ENCODE results near the gene TRIM56. TPM values are rescaled to one million over a fixed set of nuclear protein-coding genes. Genes with fewer than 3 reads are reported as not detected.

TRIM56 gene
- total and polyA plus RNA-seq, 2 of the 13 experiments (the other 11 are each of a cell fraction or from before 2014, with no cell fraction given): 3.2 to 7.1 TPM

- 0 out of 2 replicates have a peak, but pooled peaks have one; percentile 70 for TF ChIP-seq KLF12 (CRISPR knock-in tag; IDR thresholded peaks at IDR 0.05; ENCODE audit: borderline replicate concordance)
- no peak for TF ChIP-seq EEA1 (CRISPR knock-in tag; IDR thresholded peaks at IDR 0.05; ENCODE audit: borderline replicate concordance)
- TF ChIP-seq, protein P1, sequence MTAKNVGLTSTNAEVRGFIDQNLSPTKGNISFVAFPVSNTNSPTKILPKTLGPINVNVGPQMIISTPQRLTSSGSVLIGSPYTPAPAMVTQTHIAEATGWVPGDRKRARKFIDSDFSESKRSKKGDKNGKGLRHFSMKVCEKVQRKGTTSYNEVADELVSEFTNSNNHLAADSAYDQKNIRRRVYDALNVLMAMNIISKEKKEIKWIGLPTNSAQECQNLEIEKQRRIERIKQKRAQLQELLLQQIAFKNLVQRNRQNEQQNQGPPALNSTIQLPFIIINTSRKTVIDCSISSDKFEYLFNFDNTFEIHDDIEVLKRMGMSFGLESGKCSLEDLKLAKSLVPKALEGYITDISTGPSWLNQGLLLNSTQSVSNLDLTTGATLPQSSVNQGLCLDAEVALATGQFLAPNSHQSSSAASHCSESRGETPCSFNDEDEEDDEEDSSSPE (CRISPR knock-in tag; IDR thresholded peaks at IDR 0.05): no peak
- TF ChIP-seq ZNF558 (CRISPR knock-in tag; IDR thresholded peaks at IDR 0.05; ENCODE audit: borderline replicate concordance): peak; percentile 82; the same call in 1 of the 2 replicates
- TF ChIP-seq ARID2 (CRISPR knock-in tag; IDR thresholded peaks at IDR 0.05; ENCODE audit: borderline replicate concordance): no peak
- TF ChIP-seq SYNCRIP (IDR thresholded peaks at IDR 0.05; ENCODE audit: insufficient read depth, low read depth, low read length): no peak
- TF ChIP-seq ZNF136 (CRISPR knock-in tag; IDR thresholded peaks at IDR 0.05; ENCODE audit: low read depth): no peak
- TF ChIP-seq ZNF224 (CRISPR knock-in tag; IDR thresholded peaks at IDR 0.05): no peak
- TF ChIP-seq GPN1 (CRISPR knock-in tag; IDR thresholded peaks at IDR 0.05; ENCODE audit: borderline replicate concordance): no peak
- TF ChIP-seq, protein P2, sequence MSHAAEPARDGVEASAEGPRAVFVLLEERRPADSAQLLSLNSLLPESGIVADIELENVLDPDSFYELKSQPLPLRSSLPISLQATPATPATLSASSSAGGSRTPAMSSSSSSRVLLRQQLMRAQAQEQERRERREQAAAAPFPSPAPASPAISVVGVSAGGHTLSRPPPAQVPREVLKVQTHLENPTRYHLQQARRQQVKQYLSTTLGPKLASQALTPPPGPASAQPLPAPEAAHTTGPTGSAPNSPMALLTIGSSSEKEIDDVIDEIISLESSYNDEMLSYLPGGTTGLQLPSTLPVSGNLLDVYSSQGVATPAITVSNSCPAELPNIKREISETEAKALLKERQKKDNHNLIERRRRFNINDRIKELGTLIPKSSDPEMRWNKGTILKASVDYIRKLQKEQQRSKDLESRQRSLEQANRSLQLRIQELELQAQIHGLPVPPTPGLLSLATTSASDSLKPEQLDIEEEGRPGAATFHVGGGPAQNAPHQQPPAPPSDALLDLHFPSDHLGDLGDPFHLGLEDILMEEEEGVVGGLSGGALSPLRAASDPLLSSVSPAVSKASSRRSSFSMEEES (CRISPR knock-in tag; IDR thresholded peaks at IDR 0.05): peak; percentile 83
- TF ChIP-seq MAFG (CRISPR knock-in tag; IDR thresholded peaks at IDR 0.05): no peak
- TF ChIP-seq, protein P3, sequence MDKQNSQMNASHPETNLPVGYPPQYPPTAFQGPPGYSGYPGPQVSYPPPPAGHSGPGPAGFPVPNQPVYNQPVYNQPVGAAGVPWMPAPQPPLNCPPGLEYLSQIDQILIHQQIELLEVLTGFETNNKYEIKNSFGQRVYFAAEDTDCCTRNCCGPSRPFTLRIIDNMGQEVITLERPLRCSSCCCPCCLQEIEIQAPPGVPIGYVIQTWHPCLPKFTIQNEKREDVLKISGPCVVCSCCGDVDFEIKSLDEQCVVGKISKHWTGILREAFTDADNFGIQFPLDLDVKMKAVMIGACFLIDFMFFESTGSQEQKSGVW (CRISPR knock-in tag; IDR thresholded peaks at IDR 0.05; ENCODE audit: borderline replicate concordance): no peak
- no peak for TF ChIP-seq SRSF1 (optimal IDR thresholded peaks at IDR 0.05; ENCODE audit: low read depth, low read length)
- peak; percentile 65; the same call in 1 of the 2 replicates for TF ChIP-seq CBX5 (CRISPR knock-in tag; IDR thresholded peaks at IDR 0.05; ENCODE audit: borderline replicate concordance)
- TF ChIP-seq U2AF2 (IDR thresholded peaks at IDR 0.05; ENCODE audit: low read depth, low read length): no peak
- TF ChIP-seq GZF1 (CRISPR knock-in tag; IDR thresholded peaks at IDR 0.05): no peak
- peak; percentile 52; the same call in 1 of the 2 replicates for TF ChIP-seq ZBTB10 (CRISPR knock-in tag; IDR thresholded peaks at IDR 0.05; ENCODE audit: borderline replicate concordance)
- TF ChIP-seq STAT5B (CRISPR knock-in tag; IDR thresholded peaks at IDR 0.05): 0 out of 2 replicates have a peak, but pooled peaks have one; percentile 82
- TF ChIP-seq, protein P4, sequence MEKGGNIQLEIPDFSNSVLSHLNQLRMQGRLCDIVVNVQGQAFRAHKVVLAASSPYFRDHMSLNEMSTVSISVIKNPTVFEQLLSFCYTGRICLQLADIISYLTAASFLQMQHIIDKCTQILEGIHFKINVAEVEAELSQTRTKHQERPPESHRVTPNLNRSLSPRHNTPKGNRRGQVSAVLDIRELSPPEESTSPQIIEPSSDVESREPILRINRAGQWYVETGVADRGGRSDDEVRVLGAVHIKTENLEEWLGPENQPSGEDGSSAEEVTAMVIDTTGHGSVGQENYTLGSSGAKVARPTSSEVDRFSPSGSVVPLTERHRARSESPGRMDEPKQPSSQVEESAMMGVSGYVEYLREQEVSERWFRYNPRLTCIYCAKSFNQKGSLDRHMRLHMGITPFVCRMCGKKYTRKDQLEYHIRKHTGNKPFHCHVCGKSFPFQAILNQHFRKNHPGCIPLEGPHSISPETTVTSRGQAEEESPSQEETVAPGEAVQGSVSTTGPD (CRISPR knock-in tag; IDR thresholded peaks at IDR 0.05): no peak
These were observed 26.9 kb upstream of the TRIM56 start (continued) for GRCh38 chr7:101058355-101058754.
